Calu3 (cell line): ENCODE results near the gene FA2H. TPM values are rescaled to one million over a fixed set of nuclear protein-coding genes. Genes with fewer than 3 reads are reported as not detected.

Experiments used
- BruUV-seq: library from RNA; stranded (reverse); fragments of 400-500 nt; replicated peaks from 2 replicates; lab custom pipeline; 2021; lab: Mats Ljungman, UMichigan
- CTCF ChIA-PET: fragments of 300-600 bp; sonication (Branson Sonifier 250); formaldehyde crosslinking; loops from one replicate; lab custom pipeline; 2022; ENCODE audit warnings: antibody characterized with exemption; lab: Charles Lee
- DNase-seq: peaks from one replicate; pipeline ENCODE4 v3.0.0; 2022
- H3K27ac Mint-ChIP-seq: one replicate; pipeline ENCODE4 v1.8.0; 2022; ENCODE audit warnings: mixed read lengths; ENCODE audit not compliant: unreplicated experiment
- H3K27me3 Mint-ChIP-seq: one replicate; pipeline ENCODE4 v1.8.0; 2022; ENCODE audit warnings: mixed read lengths; ENCODE audit not compliant: unreplicated experiment
- H3K36me3 Mint-ChIP-seq: one replicate; pipeline ENCODE4 v1.8.0; 2022; ENCODE audit warnings: mild to moderate bottlenecking, moderate library complexity, mixed read lengths; ENCODE audit not compliant: insufficient read depth, unreplicated experiment
- H3K4me1 Mint-ChIP-seq: one replicate; pipeline ENCODE4 v1.8.0; 2022; ENCODE audit warnings: mild to moderate bottlenecking, low read depth, mixed read lengths; ENCODE audit not compliant: unreplicated experiment
- H3K4me3 Mint-ChIP-seq: one replicate; pipeline ENCODE4 v1.8.0; 2022; ENCODE audit warnings: mild to moderate bottlenecking, low read depth, moderate library complexity, mixed read lengths; ENCODE audit not compliant: unreplicated experiment
- H3K9me3 Mint-ChIP-seq: one replicate; pipeline ENCODE4 v1.8.0; 2022; ENCODE audit warnings: low read depth, mixed read lengths; ENCODE audit not compliant: unreplicated experiment
- intact Hi-C: fragments of 100-400 bp; cut with micrococcal nuclease; formaldehyde crosslinking; loops from one replicate; pipeline ENCODE4 v1.10.0; 2022; ENCODE audit not compliant: unreplicated experiment
- total RNA-seq: library from RNA; stranded (reverse); gene quantifications from 2 replicates; pipeline ENCODE4 v1.2.3, GENCODE V29; 2022
- TF ChIP-seq, protein P1 (sequence below): fragments of 200-600 bp; IDR thresholded peaks from one replicate; pipeline ENCODE4 v1.8.0; 2022; ENCODE audit warnings: antibody characterized with exemption; ENCODE audit not compliant: unreplicated experiment

Gene FA2H
- total RNA-seq, 1 experiment from 2014 or later, result 74.2 TPM

- no TSS peak for BruUV-seq
- H3K4me1 Mint-ChIP-seq, result peaks cover 64% of the 10 kb centered on the region
- H3K27ac Mint-ChIP-seq, result peak overlapping the region; percentile 96
Measured at GRCh38 chr16:74738816-74739215, 35.8 kb downstream of the FA2H start.

DNA sequence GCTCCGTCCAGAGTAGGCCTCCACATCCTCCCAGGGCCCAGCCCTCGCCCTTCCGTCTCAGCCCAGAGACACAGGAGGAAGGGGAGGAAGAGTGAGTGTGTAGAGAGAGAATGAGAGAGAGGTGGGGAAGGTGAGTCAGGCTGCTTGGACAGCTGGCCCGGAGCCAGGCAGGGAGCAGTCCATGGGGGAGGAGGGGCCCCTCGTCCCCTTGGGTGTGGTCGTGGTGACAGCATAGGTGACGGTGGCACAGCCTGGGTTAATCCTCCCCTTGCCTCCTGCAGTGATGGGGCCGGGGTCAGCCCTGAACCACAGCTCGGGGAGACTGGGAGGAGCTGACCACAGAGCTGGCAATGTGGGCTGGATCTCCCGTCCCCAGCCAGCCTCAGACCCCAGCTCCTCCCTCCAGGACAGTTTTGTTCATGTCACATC, 36.5 kb downstream of the FA2H start:
- CTCF ChIA-PET, result interaction anchor here (0.6 to 1.2 kb wide), 5 partner anchors 24 to 1283 kb away, joined by 3 to 13 read pairs (median 4); partner anchors contain the start of gene FA2H
- TF ChIP-seq, protein P1, sequence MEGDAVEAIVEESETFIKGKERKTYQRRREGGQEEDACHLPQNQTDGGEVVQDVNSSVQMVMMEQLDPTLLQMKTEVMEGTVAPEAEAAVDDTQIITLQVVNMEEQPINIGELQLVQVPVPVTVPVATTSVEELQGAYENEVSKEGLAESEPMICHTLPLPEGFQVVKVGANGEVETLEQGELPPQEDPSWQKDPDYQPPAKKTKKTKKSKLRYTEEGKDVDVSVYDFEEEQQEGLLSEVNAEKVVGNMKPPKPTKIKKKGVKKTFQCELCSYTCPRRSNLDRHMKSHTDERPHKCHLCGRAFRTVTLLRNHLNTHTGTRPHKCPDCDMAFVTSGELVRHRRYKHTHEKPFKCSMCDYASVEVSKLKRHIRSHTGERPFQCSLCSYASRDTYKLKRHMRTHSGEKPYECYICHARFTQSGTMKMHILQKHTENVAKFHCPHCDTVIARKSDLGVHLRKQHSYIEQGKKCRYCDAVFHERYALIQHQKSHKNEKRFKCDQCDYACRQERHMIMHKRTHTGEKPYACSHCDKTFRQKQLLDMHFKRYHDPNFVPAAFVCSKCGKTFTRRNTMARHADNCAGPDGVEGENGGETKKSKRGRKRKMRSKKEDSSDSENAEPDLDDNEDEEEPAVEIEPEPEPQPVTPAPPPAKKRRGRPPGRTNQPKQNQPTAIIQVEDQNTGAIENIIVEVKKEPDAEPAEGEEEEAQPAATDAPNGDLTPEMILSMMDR, result no peak
- intact Hi-C loops, result no loop called here
- Mint-ChIP-seq H3K27ac (peak overlapping the region; percentile 96), H3K27me3 (no peaks in the 10 kb centered on the region), H3K36me3 (peaks cover 59% of the 10 kb centered on the region), H3K4me1 (peaks cover 61% of the 10 kb centered on the region), H3K4me3 (peak overlapping the region; percentile 44), H3K9me3 (no peaks in the 10 kb centered on the region)
- BruUV-seq, result no TSS peak
- peak; percentile 94 for DNase-seq

More at GRCh38 chr16:74738816-74739215, 35.8 kb downstream of the FA2H start:
- no peaks in the 10 kb centered on the region for H3K9me3 Mint-ChIP-seq
- intact Hi-C loops, result no loop called here
- TF ChIP-seq, protein P1, result no peak
- CTCF ChIA-PET, result interaction anchor here (1.0 to 1.5 kb wide), 3 partner anchors 31 to 124 kb away, joined by 3 to 13 read pairs (median 3); partner anchors contain the start of gene FA2H
- no peaks in the 10 kb centered on the region for H3K27me3 Mint-ChIP-seq
- no peak for DNase-seq
- peaks cover 66% of the 10 kb centered on the region for H3K36me3 Mint-ChIP-seq
- peak overlapping the region; percentile 44 for H3K4me3 Mint-ChIP-seq

DNA sequence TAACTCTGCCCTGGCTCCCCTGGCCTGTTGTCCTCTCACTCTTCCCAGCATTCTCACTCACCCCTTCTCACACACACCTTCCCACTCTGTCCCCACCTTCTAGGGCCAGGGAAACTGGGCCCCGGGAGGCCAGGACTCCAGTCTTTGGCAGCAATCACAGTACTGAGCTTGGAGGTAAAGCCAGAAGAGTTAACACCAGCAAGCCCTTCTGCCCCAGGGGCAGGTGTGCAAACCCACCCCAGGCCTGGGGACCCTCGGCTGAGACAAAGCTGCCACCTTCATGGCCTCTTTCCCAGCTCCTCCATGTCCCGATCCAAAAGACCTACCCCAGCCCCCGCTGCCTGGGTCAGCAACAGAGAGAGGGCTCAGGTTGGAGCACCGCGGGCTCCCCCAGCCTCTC, 37.1 kb downstream of the FA2H start:
- intact Hi-C loops, result no loop called here
- DNase-seq, result no peak
- peak overlapping the region; percentile 96 for H3K27ac Mint-ChIP-seq
- BruUV-seq, result no TSS peak
- H3K27me3 Mint-ChIP-seq, result no peaks in the 10 kb centered on the region
- TF ChIP-seq, protein P1, result no peak
- peaks cover 55% of the 10 kb centered on the region for H3K36me3 Mint-ChIP-seq
- H3K9me3 Mint-ChIP-seq, result no peaks in the 10 kb centered on the region
- CTCF ChIA-PET, result interaction anchor here (0.6 to 1.2 kb wide), 4 partner anchors 9 to 405 kb away, joined by 3 to 13 read pairs (median 6); partner anchors contain the start of gene FA2H
- H3K4me3 Mint-ChIP-seq, result peak overlapping the region; percentile 44
- peaks cover 55% of the 10 kb centered on the region for H3K4me1 Mint-ChIP-seq

DNA sequence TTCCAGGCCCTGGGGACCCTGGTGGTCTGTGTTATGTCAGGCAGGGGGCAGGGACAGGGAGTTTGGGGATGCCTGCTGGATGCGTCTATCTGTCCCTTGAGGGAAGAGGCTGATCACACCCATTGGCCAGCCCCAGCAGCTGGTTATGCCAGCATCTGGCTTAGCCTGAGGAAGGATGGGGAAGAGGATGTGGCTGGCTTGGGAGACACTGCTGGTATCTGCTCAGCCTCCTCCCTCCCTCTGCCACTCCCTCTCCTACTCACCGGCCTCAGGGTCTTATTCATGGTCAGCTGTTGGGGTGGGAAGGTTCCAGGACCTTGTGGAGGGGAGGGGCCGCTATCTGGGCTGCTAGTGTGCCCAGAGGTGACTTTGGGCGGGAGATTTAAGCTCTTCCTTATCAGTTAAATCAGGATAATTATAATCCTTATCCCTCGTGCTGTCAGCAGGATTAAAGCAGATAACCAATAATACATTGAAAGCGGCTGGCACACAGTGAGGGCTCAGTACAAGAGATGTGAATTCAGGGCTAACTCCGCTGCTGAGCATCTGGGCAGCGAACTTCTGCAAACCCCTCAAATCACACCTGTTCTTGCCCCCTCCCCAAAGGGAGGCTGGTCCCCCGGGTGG, 38.0 kb downstream of the FA2H start:
- CTCF ChIA-PET, result interaction anchor here (1.3 kb wide), 1 partner anchor 24 kb away, joined by 3 read pairs; no protein-coding TSS in a partner anchor
- Mint-ChIP-seq H3K27ac (peak overlapping the region; percentile 96), H3K4me1 (peaks cover 51% of the 10 kb centered on the region), H3K27me3 (no peaks in the 10 kb centered on the region), H3K36me3 (peaks cover 46% of the 10 kb centered on the region), H3K9me3 (no peaks in the 10 kb centered on the region), H3K4me3 (no peak overlapping the region)
- intact Hi-C loops, result no loop called here
- no TSS peak for BruUV-seq
- TF ChIP-seq, protein P1, result no peak
- DNase-seq, result no peak
